Suprapubic skin (tissue), 4 donors: ENCODE results near the gene TUBGCP4. TPM values are rescaled to one million over a fixed set of nuclear protein-coding genes. Genes with fewer than 3 reads are reported as not detected.

Experiments used
- DNase-seq, 2 donors: peaks; one replicate each; pipeline ENCODE4 v3.0.0-alpha.2; 2019; ENCODE audit warnings: low spot score in 2 of 2
- H3K27ac ChIP-seq: fragments of 200-600 bp; sonication (generic); one replicate; pipeline ENCODE4 v1.5.1; 2019
- H3K27me3 ChIP-seq: fragments of 200-600 bp; sonication (generic); one replicate; pipeline ENCODE4 v1.5.1; 2019
- H3K36me3 ChIP-seq: fragments of 200-600 bp; sonication (generic); one replicate; pipeline ENCODE4 v1.5.1; 2019
- H3K4me1 ChIP-seq: fragments of 200-600 bp; sonication (generic); one replicate; pipeline ENCODE4 v1.5.1; 2019
- H3K4me3 ChIP-seq: fragments of 200-600 bp; sonication (generic); one replicate; pipeline ENCODE4 v1.5.1; 2019; ENCODE audit warnings: mild to moderate bottlenecking
- H3K9me3 ChIP-seq: fragments of 200-600 bp; sonication (generic); one replicate; pipeline ENCODE4 v1.5.1; 2019
- CTCF ChIP-seq, 2 donors: fragments of 200-600 bp in 1 of 2; fragments of 450-650 bp in 1 of 2; sonication (generic) in 1 of 2; IDR thresholded peaks; one replicate each; pipeline ENCODE4 v1.5.1; 2016 to 2019; ENCODE audit warnings: antibody characterized with exemption in 2 of 2, mild to moderate bottlenecking in 1 of 2, moderate library complexity in 1 of 2
- EP300 ChIP-seq: sonication (generic); formaldehyde crosslinking; IDR thresholded peaks from one replicate; pipeline ENCODE4 v1.6.1; 2017; ENCODE audit warnings: antibody characterized with exemption
- POLR2A ChIP-seq, 2 donors: fragments of 450-650 bp; IDR thresholded peaks; one replicate each; pipeline ENCODE4 v1.6.1; 2017; ENCODE audit warnings: antibody characterized with exemption in 2 of 2, mild to moderate bottlenecking in 2 of 2, moderate library complexity in 2 of 2
- POLR2AphosphoS5 ChIP-seq, 3 donors: sonication (generic); formaldehyde crosslinking; IDR thresholded peaks; one replicate each; pipeline ENCODE4 v1.6.1; 2017; ENCODE audit warnings: antibody characterized with exemption in 3 of 3
- WGBS: methylation state at CpG from one replicate; pipeline ENCODE4 v1.1.5; 2018; 5-methylcytosine and 5-hydroxymethylcytosine counted together
- total RNA-seq, 4 donors: library from RNA; depleted of rRNA; stranded (reverse); fragments of >200 nt; gene quantifications; one replicate each; pipeline ENCODE4 v1.1.0, GENCODE V29; 2016

Gene TUBGCP4
- total RNA-seq, 4 donors from 2014 or later, result 13.0 to 28.5 (median 22.2) TPM

GRCh38 chr15:43441316-43441715, 70.4 kb downstream of the TUBGCP4 start:
- no peak for TF ChIP-seq POLR2A (IDR thresholded peaks at IDR 0.05)
- no peak for TF ChIP-seq CTCF (IDR thresholded peaks at IDR 0.05)
- no peak for TF ChIP-seq POLR2AphosphoS5 (IDR thresholded peaks at IDR 0.05)
- DNase-seq, result no peak

GRCh38 chr15:43446344-43446743, 75.4 kb downstream of the TUBGCP4 start:
- Histone ChIP-seq H3K4me3 (no peak overlapping the region), H3K27ac (no peak overlapping the region), H3K36me3 (peaks cover 19% of the 10 kb centered on the region), H3K27me3 (no peaks in the 10 kb centered on the region), H3K9me3 (no peaks in the 10 kb centered on the region), H3K4me1 (no peaks in the 10 kb centered on the region)
- TF ChIP-seq EP300 (no peak), POLR2AphosphoS5 (IDR thresholded peaks at IDR 0.05) (no peak), POLR2A (IDR thresholded peaks at IDR 0.05) (no peak), CTCF (IDR thresholded peaks at IDR 0.05) (no peak)
- DNase-seq, result no peak
- WGBS, result 71% methylated on average over 2 of the region's 2 CpGs

More at GRCh38 chr15:43441316-43441715, 70.4 kb downstream of the TUBGCP4 start:
- Histone ChIP-seq H3K36me3 (peaks cover 30% of the 10 kb centered on the region), H3K9me3 (no peaks in the 10 kb centered on the region), H3K27ac (no peak overlapping the region), H3K4me1 (peaks cover 7% of the 10 kb centered on the region), H3K4me3 (no peak overlapping the region), H3K27me3 (no peaks in the 10 kb centered on the region)

GRCh38 chr15:43449981-43450380, 79.1 kb downstream of the TUBGCP4 start:
- H3K27me3 ChIP-seq, result no peaks in the 10 kb centered on the region
- TF ChIP-seq EP300 (no peak), POLR2AphosphoS5 (IDR thresholded peaks at IDR 0.05) (no peak), CTCF (IDR thresholded peaks at IDR 0.05) (no peak), POLR2A (IDR thresholded peaks at IDR 0.05) (no peak)
- H3K4me1 ChIP-seq, result no peaks in the 10 kb centered on the region
- H3K9me3 ChIP-seq, result no peaks in the 10 kb centered on the region
- H3K4me3 ChIP-seq, result no peak overlapping the region
- no peak for DNase-seq
- peaks cover 25% of the 10 kb centered on the region for H3K36me3 ChIP-seq
- WGBS, result 100% methylated on average over 1 of the region's 1 CpG
- H3K27ac ChIP-seq, result no peak overlapping the region

Other genes with a start within 250 kb of the TUBGCP4 start
- gene TMEM62, start 237.5 kb upstream of the TUBGCP4 start, total RNA-seq, result 10 to 100 TPM; 12.5 to 31.3 (median 20.3) TPM
- 10 to 100 TPM; 55.9 to 93.7 (median 81.2) TPM for gene CCNDBP1, start 185.7 kb upstream of the TUBGCP4 start, total RNA-seq
- not detected for gene EPB42, start 150.1 kb upstream of the TUBGCP4 start, total RNA-seq
- gene TGM5, start 104.2 kb upstream of the TUBGCP4 start, total RNA-seq, result 100 to 1,000 TPM in 1 of 4 donors, 10 to 100 TPM in 3; 61.6 to 146 (median 69.3) TPM
- not detected for gene TGM7, start 68.8 kb upstream of the TUBGCP4 start, total RNA-seq
- gene LCMT2, start 40.5 kb upstream of the TUBGCP4 start, total RNA-seq, result 1 to 10 TPM; 3.2 to 5.7 (median 5.6) TPM
- 10 to 100 TPM in 3 of 4 donors, 1 to 10 TPM in 1; 7.7 to 21.1 (median 16.2) TPM for gene ZSCAN29, start 58 bp upstream of the TUBGCP4 start, total RNA-seq
- 10 to 100 TPM; 17.6 to 49.4 (median 29.0) TPM for gene TP53BP1, start 122.1 kb downstream of the TUBGCP4 start, total RNA-seq
- gene MAP1A, start 146.5 kb downstream of the TUBGCP4 start, total RNA-seq, result 1 to 10 TPM; 2.4 to 5.7 (median 4.0) TPM
- 10 to 100 TPM; 23.8 to 63.6 (median 32.6) TPM for gene PPIP5K1, start 219.1 kb downstream of the TUBGCP4 start, total RNA-seq
- gene CKMT1B, start 222.9 kb downstream of the TUBGCP4 start, total RNA-seq, result 10 to 100 TPM; 44.9 to 74.1 (median 48.5) TPM
- 1 to 10 TPM in 1 of 4 donors, under 1 TPM in 3; 0.49 to 7.9 (median 0.68) TPM for gene STRC, start 247.7 kb downstream of the TUBGCP4 start, total RNA-seq